NB4 (cell line): Measurements from ENCODE around the gene BPIFA1.
A peak's percentile ranks its signal among the peaks of the same experiment; 100 is the strongest.

Experiments used
- DNase-seq: peaks from one replicate; pipeline ENCODE4 v3.0.0; 2010; ENCODE audit warnings: low read depth
- H3K4me3 ChIP-seq: one replicate; pipeline ENCODE4 v1.5.1; 2011; ENCODE audit warnings: mild to moderate bottlenecking, low read depth, low read length, moderate library complexity
- CTCF ChIP-seq: IDR thresholded peaks from one replicate; pipeline ENCODE4 v1.5.1; 2012; ENCODE audit warnings: low read depth, low read length
- MAX ChIP-seq: IDR thresholded peaks from 2 replicates; pipeline ENCODE4 v1.6.1; 2011; ENCODE audit warnings: low read depth, low read length
- MYC ChIP-seq: IDR thresholded peaks from 2 replicates; pipeline ENCODE4 v1.6.1; 2011; ENCODE audit warnings: low read depth, low read length
- POLR2A ChIP-seq: IDR thresholded peaks from 2 replicates; pipeline ENCODE4 v1.6.1; 2011; ENCODE audit warnings: mild to moderate bottlenecking; ENCODE audit not compliant: insufficient read length; ENCODE audit errors: extremely low read depth

BPIFA1 gene

GRCh38 chr20:33252460-33252859 is 16.7 kb downstream of the BPIFA1 start:
- H3K4me3 ChIP-seq, result no peak overlapping the region
- no peak for DNase-seq
- TF ChIP-seq MYC (no peak), POLR2A (no peak), MAX (no peak), CTCF (no peak)

- DNase-seq, result no peak
- no peak for TF ChIP-seq MAX
- TF ChIP-seq POLR2A, result no peak
- no peak for TF ChIP-seq CTCF
- no peak for TF ChIP-seq MYC
- no peak overlapping the region for H3K4me3 ChIP-seq
These were observed 19.2 kb downstream of the BPIFA1 start for GRCh38 chr20:33255005-33255404.

GRCh38 chr20:33257237-33257636 is 21.4 kb downstream of the BPIFA1 start:
- DNase-seq, result no peak
- TF ChIP-seq MAX, result no peak

GRCh38 chr20:33259371-33259770 is 23.6 kb downstream of the BPIFA1 start:
- no peak for DNase-seq
- H3K4me3 ChIP-seq, result no peak overlapping the region
- no peak for TF ChIP-seq POLR2A
- no peak for TF ChIP-seq MYC
- TF ChIP-seq MAX, result no peak
- TF ChIP-seq CTCF, result no peak

More at GRCh38 chr20:33257237-33257636, 21.4 kb downstream of the BPIFA1 start:
- no peak overlapping the region for H3K4me3 ChIP-seq

- TF ChIP-seq POLR2A (no peak), CTCF (no peak), MAX (no peak), MYC (no peak)
- DNase-seq, result no peak
- H3K4me3 ChIP-seq, result no peak overlapping the region
These were observed 25.7 kb downstream of the BPIFA1 start for GRCh38 chr20:33261465-33261864.

GRCh38 chr20:33262658-33263065 is 26.9 kb downstream of the BPIFA1 start:
- DNase-seq, result peak; percentile 76
- TF ChIP-seq MAX (no peak), CTCF (peak; percentile 97)
- H3K4me3 ChIP-seq, result no peak overlapping the region
